HepG2 (cell line): ENCODE measurements around the gene NT5C2. TPM values are rescaled to one million over a fixed set of nuclear protein-coding genes. Genes with fewer than 3 reads are reported as not detected.
A peak's percentile ranks its signal among the peaks of the same experiment; 100 is the strongest.

Experiments used
- BRD4 ChIP-seq: sonication (generic); formaldehyde crosslinking; IDR thresholded peaks from 2 replicates; pipeline ENCODE4 v1.4.0; 2020; ENCODE audit warnings: missing genetic modification reagents
- CEBPB ChIP-seq: IDR thresholded peaks from 2 replicates; pipeline ENCODE4 v1.6.1; 2011; ENCODE audit warnings: low read depth, low read length, improper control_type of control experiment, borderline replicate concordance
- EP300 ChIP-seq, 3 experiments: sonication (generic) in 1 of 3; formaldehyde crosslinking in 1 of 3; IDR thresholded peaks; 2 replicates each; pipeline versions ENCODE4 v1.5.1 to v1.6.1; 2011 to 2020; ENCODE audit warnings: low read depth in 2 of 3, low read length in 2 of 3, borderline replicate concordance in 1 of 3, improper control_type of control experiment in 1 of 3, mild to moderate bottlenecking in 1 of 3, missing genetic modification reagents in 1 of 3, moderate library complexity in 1 of 3
- GABPA ChIP-seq, 2 experiments: IDR thresholded peaks; 2 replicates each; pipeline ENCODE4 v1.6.1; 2011 to 2016; ENCODE audit warnings: low read depth in 2 of 2, low read length in 1 of 2, missing biosample characterization in 1 of 2, missing genetic modification characterization in 1 of 2
- GATAD2A ChIP-seq: IDR thresholded peaks from 2 replicates; pipeline ENCODE4 v1.6.1; 2016
- HNF4A ChIP-seq: sonication (generic); formaldehyde crosslinking; IDR thresholded peaks from 2 replicates; pipeline ENCODE4 v1.4.0; 2020; ENCODE audit warnings: missing genetic modification reagents
- KAT7 ChIP-seq: IDR thresholded peaks from 2 replicates; pipeline ENCODE4 v1.6.1; 2018; ENCODE audit warnings: borderline replicate concordance, missing compliant biosample characterization
- PCBP2 ChIP-seq: fragments of 200-400 bp; formaldehyde crosslinking; optimal IDR thresholded peaks from 2 replicates; pipeline ENCODE3; 2018; ENCODE audit warnings: low read length, low read depth; ENCODE audit not compliant: poor library complexity, severe bottlenecking
- SALL1 ChIP-seq: sonication (generic); formaldehyde crosslinking; IDR thresholded peaks from 2 replicates; pipeline ENCODE4 v1.8.0; 2022; ENCODE audit warnings: mild to moderate bottlenecking, missing genetic modification reagents
- SAP130 ChIP-seq: IDR thresholded peaks from 2 replicates; pipeline ENCODE4 v1.6.1; 2016; ENCODE audit warnings: low read depth
- SIN3B ChIP-seq: fragments of 150-350 bp; IDR thresholded peaks from 2 replicates; pipeline ENCODE4 v1.6.1; 2014; ENCODE audit warnings: low read length
- SMAD3 ChIP-seq: sonication (generic); formaldehyde crosslinking; IDR thresholded peaks from 2 replicates; pipeline ENCODE4 v1.4.0; 2020; ENCODE audit warnings: missing genetic modification reagents
- SP1 ChIP-seq, 2 experiments: fragments of 450-650 bp in 1 of 2; sonication (generic) in 1 of 2; formaldehyde crosslinking in 1 of 2; IDR thresholded peaks; 2 replicates each; pipeline versions ENCODE4 v1.4.0 to v1.6.1; 2016 to 2020; ENCODE audit warnings: missing genetic modification reagents in 1 of 2
- THAP9 ChIP-seq: sonication (generic); formaldehyde crosslinking; IDR thresholded peaks from 2 replicates; pipeline ENCODE4; 2020; ENCODE audit warnings: missing genetic modification reagents, mild to moderate bottlenecking, borderline replicate concordance
- TRAFD1 ChIP-seq: sonication (generic); formaldehyde crosslinking; IDR thresholded peaks from 2 replicates; pipeline ENCODE4 v1.5.1; 2020; ENCODE audit warnings: missing genetic modification reagents, mild to moderate bottlenecking, borderline replicate concordance
- ZBTB26 ChIP-seq: IDR thresholded peaks from 2 replicates; pipeline ENCODE4 v1.6.1; 2016; ENCODE audit warnings: missing compliant biosample characterization, missing genetic modification reagents, borderline replicate concordance
- ZGPAT ChIP-seq: IDR thresholded peaks from 2 replicates; pipeline ENCODE4 v1.6.1; 2016; ENCODE audit warnings: mild to moderate bottlenecking
- ZNF263 ChIP-seq: sonication (generic); formaldehyde crosslinking; IDR thresholded peaks from 2 replicates; pipeline ENCODE4 v1.4.0; 2020; ENCODE audit warnings: missing genetic modification reagents
- ZNF564 ChIP-seq: sonication (generic); formaldehyde crosslinking; IDR thresholded peaks from 2 replicates; pipeline ENCODE4 v1.8.1; 2023; ENCODE audit warnings: mild to moderate bottlenecking, missing genetic modification reagents
- ZNF615 ChIP-seq: sonication (generic); formaldehyde crosslinking; IDR thresholded peaks from 2 replicates; pipeline ENCODE4 v1.5.0; 2020; ENCODE audit warnings: mild to moderate bottlenecking, missing genetic modification reagents, borderline replicate concordance
- ZNF775 ChIP-seq: sonication (generic); formaldehyde crosslinking; IDR thresholded peaks from 2 replicates; pipeline ENCODE4 v1.4.0; 2020; ENCODE audit warnings: missing genetic modification reagents, mild to moderate bottlenecking, moderate library complexity, borderline replicate concordance
- ZNF776 ChIP-seq: sonication (generic); formaldehyde crosslinking; IDR thresholded peaks from 2 replicates; pipeline ENCODE4 v1.4.0; 2020; ENCODE audit warnings: mild to moderate bottlenecking, missing genetic modification reagents
- ZSCAN9 ChIP-seq: IDR thresholded peaks from 2 replicates; pipeline ENCODE4 v1.6.1; 2016; ENCODE audit warnings: borderline replicate concordance
- polyA plus RNA-seq, 8 experiments: library from polyadenylated mRNA; depleted of rRNA in 3 of 8; stranded (reverse) in 7 of 8; unstranded in 1 of 8; fragments of >200 nt; fragmentation: Illumina TruSeq in 4 of 8; extraction: Trizol in 4 of 8; gene quantifications; 2 replicates each; pipeline versions ENCODE4 v1.2.1 to v1.2.3, GENCODE V29; 2011 to 2016; ENCODE audit warnings: low read depth in 4 of 8, missing spikeins in 1 of 8, mixed read lengths in 1 of 8; ENCODE audit not compliant: insufficient read depth in 1 of 8
- total RNA-seq, 5 experiments: library from RNA; depleted of rRNA; stranded (reverse); fragments of >200 nt; fragmentation: Illumina TruSeq; extraction: Trizol; gene quantifications; 2 replicates each; pipeline ENCODE4 v1.2.3, GENCODE V29; 2016; ENCODE audit warnings: low read depth in 1 of 5

Gene NT5C2
- total and polyA plus RNA-seq, 2 of the 13 experiments (the other 11 are each of a cell fraction or from before 2014, with no cell fraction given) = 40.6 to 55.2 TPM

- TF ChIP-seq EP300 (IDR thresholded peaks at IDR 0.05; ENCODE audit: low read depth in 2 of 2, low read length in 2 of 2) (no peak), EP300 (CRISPR knock-in tag; IDR thresholded peaks at IDR 0.05; ENCODE audit: borderline replicate concordance) (0 out of 2 replicates have a peak, but pooled peaks have one; percentile 1), TRAFD1 (CRISPR knock-in tag) (no peak), HNF4A (CRISPR knock-in tag) (no peak), KAT7 (CRISPR knock-in tag) (no peak), SMAD3 (CRISPR knock-in tag) (no peak), BRD4 (CRISPR knock-in tag) (no peak), GATAD2A (no peak), SAP130 (CRISPR knock-in tag) (peak; percentile 47; the same call in 1 of the 2 replicates), SP1 (IDR thresholded peaks at IDR 0.05) (no peak), SP1 (CRISPR knock-in tag; IDR thresholded peaks at IDR 0.05) (no peak), ZNF775 (CRISPR knock-in tag) (no peak), ZNF615 (no peak), ZBTB26 (no peak), CEBPB (no peak), ZSCAN9 (CRISPR knock-in tag) (no peak), ZNF564 (CRISPR knock-in tag) (no peak), ZGPAT (CRISPR knock-in tag) (no peak), SIN3B (no peak), ZNF263 (CRISPR knock-in tag) (0 out of 2 replicates have a peak, but pooled peaks have one; percentile 29), THAP9 (CRISPR knock-in tag) (no peak), GABPA (IDR thresholded peaks at IDR 0.05; ENCODE audit: low read depth, low read length) (no peak), GABPA (CRISPR knock-in tag; IDR thresholded peaks at IDR 0.05; ENCODE audit: low read depth) (no peak), SALL1 (peak; percentile 53), ZNF776 (CRISPR knock-in tag) (no peak), PCBP2 (no peak)
Measured at GRCh38 chr10:103155471-103156085, 37.5 kb downstream of the NT5C2 start (continued).
